Head of caudate nucleus (tissue), 42 donors: ENCODE data around the gene POLR2E.

ENCODE experiments used
- DNase-seq, 42 donors: peaks; one replicate each; pipeline versions ENCODE4 v3.0.0 to v3.0.0-alpha.2; 2020 to 2021; ENCODE audit warnings: mixed read lengths in 7 of 42
- intact Hi-C: fragments of 100-400 bp; cut with DNase I; formaldehyde crosslinking; loops from one replicate; pipeline ENCODE4 v1.15.0; 2022

The POLR2E gene

DNA sequence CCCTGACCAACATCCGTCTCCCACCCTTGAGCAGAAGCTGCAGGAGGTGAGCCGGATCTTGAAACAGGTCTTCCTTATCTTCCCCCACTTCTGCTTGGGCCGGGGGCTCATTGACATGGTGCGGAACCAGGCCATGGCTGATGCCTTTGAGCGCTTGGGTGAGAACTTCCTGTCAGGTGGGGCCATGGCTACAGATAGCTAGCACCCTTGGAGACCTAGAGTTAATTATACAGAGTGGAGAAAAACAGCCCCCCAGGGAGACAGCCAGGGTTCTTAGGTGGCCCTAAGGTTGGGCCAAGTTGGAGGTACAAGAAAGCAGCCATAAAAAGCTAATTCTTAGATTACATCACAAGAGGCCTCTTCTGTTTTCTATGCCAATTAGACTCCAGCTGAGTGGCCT lies 37.1 kb downstream of the POLR2E start:
- intact Hi-C loops, result no loop called here
- no peak for DNase-seq

DNA sequence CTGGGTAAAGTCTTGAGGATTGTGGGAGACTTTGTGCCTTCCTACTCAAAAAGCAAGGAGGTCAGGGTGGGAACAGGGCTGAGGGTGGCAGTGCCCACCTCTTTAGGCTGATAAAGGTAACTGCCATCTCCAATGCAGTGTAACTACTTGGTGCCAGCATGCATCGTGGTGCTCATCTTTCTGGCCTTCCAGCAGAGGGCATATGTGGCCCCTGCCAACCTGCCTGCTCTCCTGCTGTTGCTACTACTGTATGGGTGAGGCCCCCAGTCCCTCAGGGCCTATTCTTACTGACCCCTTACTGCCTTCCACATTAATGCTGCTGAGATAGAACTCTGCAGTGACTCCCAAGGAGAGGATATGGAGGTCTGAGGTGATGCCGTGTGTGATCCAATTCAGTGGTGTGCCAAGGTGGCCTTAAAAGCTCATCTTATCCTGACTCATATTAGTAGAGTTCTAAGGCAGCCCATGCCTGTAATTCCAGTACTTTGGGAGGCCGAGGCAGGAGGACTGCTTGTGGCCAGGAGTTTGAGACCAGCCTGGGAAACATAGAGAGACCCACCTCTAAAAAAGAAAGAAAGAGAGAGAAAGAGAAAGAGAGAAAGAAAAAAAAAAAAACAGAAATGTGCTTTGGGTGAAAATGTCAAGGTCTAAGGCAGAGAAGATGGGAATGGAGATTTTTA lies 37.9 kb downstream of the POLR2E start:
- intact Hi-C loops, result no loop called here
- no peak for DNase-seq

DNA sequence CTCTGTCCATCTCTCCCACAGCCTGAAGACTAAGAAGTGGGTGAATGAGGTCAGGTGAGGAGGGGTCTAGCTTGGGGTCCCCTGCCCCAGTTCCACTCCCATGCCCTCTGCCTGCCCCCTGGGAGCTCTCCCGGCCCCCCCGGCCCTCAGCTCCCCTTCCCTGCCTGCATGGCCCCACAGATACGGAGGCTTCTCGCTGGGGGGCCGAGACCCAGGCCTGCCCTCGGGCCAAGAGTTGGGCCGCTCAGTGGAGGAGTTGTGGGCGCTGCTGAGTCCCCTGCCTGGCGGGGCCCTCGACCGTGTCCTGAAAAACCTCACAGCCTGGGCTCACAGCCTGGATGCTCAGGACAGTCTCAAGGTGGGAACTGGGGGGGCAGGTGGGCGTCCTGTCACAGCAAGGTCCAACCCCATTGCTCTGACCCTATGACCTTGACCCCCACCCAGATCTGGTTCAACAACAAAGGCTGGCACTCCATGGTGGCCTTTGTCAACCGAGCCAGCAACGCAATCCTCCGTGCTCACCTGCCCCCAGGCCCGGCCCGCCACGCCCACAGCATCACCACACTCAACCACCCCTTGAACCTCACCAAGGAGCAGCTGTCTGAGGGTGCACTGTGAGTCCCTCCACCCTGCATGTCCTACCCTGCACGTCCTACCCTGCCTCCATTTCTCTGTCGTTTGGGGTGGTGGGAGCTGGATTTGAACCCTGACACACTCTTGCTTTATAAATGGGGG lies 39.1 kb downstream of the POLR2E start:
- intact Hi-C loops, result no loop called here
- DNase-seq, result no peak

DNA sequence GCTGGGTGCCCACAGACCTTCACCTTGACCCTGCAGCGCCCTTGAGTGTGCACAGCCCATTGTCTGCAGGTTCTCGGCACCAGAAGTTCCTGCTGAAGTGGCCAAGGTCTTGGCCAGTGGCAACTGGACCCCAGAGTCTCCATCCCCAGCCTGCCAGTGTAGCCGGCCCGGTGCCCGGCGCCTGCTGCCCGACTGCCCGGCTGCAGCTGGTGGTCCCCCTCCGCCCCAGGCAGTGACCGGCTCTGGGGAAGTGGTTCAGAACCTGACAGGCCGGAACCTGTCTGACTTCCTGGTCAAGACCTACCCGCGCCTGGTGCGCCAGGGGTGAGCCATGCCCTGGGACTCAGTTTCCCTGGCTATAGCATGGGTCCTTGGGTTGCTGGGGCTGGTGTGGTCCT lies 40.1 kb downstream of the POLR2E start:
- intact Hi-C loops, result no loop called here
- DNase-seq, result no peak

DNA sequence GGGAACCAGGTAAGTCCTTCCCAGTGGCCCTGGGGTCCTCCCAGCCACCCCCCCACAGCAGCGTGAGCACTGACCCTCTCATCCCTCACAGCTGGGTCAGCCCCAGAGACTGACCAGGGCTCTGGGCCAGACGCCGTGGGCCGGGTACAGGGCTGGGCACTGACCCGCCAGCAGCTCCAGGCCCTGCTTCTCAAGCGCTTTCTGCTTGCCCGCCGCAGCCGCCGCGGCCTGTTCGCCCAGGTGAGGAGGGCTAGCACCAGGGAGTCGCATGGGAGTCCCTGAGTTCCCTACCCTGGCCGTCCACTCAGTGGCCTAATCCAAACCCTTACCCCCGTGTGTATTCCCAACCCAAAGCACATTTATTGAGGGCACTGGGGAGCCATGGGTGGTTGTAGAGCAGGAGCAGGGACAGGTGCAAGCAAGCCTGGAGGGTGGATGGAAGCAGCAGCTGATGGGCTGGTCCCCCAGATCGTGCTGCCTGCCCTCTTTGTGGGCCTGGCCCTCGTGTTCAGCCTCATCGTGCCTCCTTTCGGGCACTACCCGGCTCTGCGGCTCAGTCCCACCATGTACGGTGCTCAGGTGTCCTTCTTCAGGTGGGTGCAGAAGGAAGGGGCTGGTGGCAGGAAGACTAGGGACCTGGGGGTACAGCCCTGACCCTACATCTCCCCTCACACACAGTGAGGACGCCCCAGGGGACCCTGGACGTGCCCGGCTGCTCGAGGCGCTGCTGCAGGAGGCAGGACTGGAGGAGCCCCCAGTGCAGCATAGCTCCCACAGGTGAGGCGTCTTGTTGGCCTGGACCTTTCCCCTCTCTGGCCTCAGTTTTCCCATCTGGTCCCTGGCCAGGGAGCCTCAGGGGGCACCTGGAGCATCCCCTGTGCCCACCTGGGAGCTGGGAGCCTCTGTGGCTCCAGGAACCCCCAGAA lies 40.8 kb downstream of the POLR2E start:
- intact Hi-C loops, result no loop called here
- no peak for DNase-seq

DNA sequence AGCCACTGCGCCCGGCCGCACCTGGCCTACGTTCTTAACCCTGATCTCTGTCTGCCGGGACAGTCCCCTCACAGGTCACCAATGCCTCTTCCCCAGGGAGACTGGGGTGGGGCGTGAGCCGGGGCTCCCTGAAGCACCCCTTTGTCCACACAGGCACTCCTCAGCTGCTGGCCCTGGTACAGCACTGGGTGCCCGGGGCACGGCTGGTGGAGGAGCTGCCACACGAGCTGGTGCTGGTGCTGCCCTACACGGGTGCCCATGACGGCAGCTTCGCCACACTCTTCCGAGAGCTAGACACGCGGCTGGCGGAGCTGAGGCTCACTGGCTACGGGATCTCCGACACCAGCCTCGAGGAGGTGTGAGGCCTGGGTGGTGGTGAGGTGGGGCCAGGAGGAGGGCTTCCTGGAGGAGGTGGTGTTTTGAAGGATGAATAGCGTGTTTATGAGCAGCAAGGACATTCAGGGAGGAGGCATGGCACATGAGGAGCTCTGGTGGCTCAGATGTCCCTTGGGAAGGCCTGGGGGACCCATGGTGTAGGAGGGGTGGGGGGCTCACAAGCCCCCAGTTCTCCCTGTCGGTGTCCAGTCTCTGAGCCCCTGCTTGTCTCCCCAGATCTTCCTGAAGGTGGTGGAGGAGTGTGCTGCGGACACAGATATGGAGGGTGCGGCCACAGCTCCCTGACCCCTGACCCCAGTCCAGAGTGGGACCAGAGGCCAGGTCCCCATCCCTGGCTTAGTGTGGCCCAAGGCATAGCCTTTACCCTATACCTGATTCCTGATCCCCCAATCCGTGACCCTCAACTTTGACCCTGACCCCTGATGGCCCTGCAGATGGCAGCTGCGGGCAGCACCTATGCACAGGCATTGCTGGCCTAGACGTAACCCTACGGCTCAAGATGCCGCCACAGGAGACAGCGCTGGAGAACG lies 41.7 kb downstream of the POLR2E start:
- DNase-seq, result no peak
- intact Hi-C loops, result no loop called here

DNA sequence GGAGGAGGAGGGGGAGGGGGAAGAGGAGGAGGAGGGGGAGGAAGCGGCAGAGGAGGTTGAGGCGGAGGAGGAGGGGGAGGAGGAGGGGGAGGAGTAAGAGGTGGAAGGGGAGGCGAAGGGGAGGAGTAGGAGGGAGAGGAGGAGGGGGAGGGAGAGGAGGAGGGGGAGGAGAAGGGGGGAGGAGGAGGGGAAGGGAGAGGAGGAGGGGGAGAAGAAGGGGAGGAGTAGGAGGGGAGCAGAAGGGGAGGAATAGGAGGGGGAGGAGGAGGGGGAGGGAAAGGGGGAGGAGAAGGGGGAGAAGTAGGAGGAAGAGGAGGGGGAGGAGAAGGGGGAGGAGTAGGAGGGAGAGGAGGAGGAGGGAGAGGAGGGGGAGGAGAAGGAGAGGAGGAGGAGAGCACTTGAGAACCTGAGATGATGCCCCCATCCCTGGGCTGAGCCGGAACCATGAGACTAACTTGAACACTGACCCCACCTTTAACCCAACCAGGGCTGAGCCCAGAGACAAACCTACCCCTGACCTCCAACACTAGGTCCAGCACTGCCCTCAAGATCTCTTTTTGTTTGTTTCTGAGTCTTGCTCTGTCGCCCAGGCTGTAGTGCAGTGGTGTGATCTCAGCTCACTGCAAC lies 42.7 kb downstream of the POLR2E start:
- intact Hi-C loops, result no loop called here
- no peak for DNase-seq

DNA sequence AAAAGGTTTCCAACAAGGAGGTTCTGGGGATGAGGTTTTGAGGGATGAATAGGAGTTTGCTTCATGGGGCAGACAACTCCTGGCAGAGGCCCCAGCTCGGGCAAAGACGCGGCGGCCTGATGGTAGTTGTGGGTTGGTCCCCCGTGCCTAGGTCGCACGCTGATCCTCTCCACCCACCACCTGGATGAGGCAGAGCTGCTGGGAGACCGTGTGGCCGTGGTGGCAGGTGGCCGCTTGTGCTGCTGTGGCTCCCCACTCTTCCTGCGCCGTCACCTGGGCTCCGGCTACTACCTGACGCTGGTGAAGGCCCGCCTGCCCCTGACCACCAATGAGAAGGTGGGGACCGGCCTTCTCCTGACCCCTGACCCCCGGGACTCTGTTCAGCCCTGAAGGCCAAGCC lies 43.4 kb downstream of the POLR2E start:
- no peak for DNase-seq
- intact Hi-C loops, result no loop called here

DNA sequence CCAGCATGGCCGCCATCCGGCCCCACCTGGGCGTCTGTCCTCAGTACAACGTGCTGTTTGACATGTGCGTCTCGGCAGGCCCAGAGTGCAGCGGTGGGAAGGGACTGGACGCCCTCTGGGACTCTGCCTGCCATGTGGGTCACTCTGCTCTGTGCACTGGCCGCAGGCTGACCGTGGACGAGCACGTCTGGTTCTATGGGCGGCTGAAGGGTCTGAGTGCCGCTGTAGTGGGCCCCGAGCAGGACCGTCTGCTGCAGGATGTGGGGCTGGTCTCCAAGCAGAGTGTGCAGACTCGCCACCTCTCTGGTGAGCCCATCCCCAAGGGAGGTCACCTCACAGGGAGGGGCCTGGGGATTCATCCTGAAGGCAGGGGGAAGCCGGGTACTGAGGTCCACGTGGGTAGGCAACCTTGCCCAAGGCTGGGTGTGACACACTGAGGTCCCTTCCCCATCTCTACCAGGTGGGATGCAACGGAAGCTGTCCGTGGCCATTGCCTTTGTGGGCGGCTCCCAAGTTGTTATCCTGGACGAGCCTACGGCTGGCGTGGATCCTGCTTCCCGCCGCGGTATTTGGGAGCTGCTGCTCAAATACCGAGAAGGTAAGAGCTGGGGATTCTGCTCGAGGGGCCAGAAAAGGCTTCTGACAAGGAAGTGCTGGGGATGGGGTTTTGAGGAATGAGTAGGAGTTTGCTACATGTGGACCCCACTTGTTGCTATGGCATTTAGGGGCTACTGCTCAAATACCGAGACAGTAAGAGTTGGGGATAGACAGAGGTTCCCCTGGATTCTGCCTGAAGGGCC lies 44.0 kb downstream of the POLR2E start:
- DNase-seq, result no peak
- intact Hi-C loops, result no loop called here

DNA sequence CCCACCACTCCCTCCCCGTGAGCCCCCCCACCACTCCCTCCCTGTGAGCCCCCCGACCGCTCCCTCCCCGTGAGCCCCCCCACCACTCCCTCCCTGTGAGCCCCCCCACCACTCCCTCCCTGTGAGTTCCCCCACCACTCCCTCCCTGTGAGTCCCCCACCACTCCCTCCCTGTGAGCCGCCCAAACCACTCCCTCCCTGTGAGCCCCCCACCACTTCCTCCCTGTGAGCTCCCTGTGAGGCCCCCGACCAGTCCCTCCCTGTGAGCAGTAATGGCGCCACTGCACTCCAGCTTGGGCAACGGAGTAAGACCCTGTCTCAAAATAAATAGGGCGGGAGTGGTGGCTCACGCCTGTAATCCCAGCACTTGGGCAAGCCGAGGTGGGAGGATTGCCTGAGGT lies 45.4 kb downstream of the POLR2E start:
- intact Hi-C loops, result no loop called here
- DNase-seq, result no peak

DNA sequence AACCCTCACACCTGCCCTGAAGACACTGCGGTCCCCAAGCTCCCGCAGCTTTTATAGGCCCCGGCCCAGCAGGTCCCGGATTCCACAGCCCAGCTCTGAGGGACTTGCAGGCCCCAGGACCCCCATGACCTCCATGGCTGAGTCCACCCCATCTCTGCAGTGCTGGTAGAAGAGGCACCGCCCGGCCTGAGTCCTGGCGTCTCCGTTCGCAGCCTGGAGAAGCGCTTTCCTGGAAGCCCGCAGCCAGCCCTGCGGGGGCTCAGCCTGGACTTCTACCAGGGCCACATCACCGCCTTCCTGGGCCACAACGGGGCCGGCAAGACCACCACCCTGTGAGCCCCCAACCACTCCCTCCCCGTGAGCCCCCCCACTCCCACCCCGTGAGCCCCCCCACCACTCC lies 46.1 kb downstream of the POLR2E start:
- intact Hi-C loops, result no loop called here

DNA sequence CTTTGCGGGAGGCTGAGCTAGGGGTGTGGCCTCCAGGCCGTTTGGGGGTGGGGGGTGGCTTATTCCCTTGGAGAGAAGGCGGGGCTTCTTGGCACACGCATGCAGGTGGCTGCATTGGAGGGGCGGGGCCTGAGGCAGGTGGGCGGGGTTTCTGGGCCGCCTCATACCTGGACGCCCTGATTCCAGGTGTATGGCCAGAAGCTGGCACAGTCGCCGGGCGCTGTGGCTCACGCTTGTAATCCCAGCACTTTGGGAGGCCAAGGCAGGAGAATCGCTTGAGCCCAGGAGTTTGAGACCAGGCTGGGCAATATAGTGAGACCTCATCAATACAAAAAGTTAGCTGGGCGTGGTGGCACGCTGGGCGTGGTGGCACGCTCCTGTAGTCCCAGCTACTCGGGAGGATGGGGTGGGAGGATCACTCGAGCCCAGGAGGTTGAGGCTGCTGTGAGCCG lies 47.5 kb downstream of the POLR2E start:
- intact Hi-C loops, result no loop called here
- no peak for DNase-seq

More for the DNA sequence above, 46.1 kb downstream of the POLR2E start:
- no peak for DNase-seq

DNA sequence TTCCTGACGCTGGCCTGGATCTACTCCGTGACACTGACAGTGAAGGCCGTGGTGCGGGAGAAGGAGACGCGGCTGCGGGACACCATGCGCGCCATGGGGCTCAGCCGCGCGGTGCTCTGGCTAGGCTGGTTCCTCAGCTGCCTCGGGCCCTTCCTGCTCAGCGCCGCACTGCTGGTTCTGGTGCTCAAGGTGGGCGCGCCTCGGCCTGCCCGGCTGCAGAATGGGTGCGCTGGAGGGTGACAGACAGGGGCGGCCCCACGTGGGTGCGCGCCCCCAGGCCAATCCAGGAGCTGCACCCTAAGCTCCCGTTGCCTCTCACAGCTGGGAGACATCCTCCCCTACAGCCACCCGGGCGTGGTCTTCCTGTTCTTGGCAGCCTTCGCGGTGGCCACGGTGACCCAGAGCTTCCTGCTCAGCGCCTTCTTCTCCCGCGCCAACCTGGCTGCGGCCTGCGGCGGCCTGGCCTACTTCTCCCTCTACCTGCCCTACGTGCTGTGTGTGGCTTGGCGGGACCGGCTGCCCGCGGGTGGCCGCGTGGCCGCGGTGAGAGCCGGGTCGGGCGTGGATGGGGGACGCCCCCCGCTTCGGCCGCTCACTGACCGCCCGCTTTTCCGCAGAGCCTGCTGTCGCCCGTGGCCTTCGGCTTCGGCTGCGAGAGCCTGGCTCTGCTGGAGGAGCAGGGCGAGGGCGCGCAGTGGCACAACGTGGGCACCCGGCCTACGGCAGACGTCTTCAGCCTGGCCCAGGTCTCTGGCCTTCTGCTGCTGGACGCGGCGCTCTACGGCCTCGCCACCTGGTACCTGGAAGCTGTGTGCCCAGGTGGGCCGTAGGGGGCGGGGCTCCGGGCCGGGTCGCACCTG lies 48.1 kb downstream of the POLR2E start:
- intact Hi-C loops, result no loop called here
- no peak for DNase-seq

DNA sequence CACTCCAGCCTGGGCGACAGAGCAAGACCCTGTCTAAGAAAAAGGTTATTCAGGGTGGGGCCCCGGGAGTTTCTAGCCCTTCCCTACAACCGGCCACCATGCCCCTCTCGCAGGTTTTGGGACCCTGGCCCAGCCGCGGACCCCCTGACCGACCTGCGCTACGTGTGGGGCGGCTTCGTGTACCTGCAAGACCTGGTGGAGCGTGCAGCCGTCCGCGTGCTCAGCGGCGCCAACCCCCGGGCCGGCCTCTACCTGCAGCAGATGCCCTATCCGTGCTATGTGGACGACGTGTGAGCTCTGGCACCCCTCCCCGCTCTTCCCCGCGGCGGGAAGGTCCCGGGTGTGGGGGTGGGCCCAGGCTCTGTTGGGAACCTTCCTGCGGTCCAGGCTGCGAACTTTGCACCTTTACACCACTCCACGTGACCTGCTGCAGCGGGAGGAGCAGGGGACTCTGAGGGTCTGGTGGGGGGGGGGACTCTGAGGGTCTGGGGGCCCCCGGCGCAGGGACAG lies 49.0 kb downstream of the POLR2E start:
- intact Hi-C loops, result no loop called here
- DNase-seq, result no peak

DNA sequence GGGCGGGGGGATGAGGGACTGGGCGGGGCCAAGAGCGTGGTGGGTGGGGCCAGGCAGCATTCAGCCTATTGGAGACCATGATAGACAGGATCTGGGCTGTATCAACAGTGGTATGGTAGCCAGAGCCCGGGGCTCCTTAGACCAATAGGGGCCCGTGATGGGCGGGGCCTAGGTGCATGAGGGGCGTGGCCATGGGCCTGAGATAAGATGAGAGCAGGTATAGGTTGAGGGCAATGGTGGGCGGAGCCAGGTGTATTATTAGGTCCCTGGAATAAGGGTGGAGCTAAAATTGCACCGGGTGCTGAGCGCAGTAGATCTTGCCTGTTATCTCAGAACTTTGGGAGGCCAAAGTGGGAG lies 50.0 kb downstream of the POLR2E start:
- intact Hi-C loops, result no loop called here
- DNase-seq, result no peak

DNA sequence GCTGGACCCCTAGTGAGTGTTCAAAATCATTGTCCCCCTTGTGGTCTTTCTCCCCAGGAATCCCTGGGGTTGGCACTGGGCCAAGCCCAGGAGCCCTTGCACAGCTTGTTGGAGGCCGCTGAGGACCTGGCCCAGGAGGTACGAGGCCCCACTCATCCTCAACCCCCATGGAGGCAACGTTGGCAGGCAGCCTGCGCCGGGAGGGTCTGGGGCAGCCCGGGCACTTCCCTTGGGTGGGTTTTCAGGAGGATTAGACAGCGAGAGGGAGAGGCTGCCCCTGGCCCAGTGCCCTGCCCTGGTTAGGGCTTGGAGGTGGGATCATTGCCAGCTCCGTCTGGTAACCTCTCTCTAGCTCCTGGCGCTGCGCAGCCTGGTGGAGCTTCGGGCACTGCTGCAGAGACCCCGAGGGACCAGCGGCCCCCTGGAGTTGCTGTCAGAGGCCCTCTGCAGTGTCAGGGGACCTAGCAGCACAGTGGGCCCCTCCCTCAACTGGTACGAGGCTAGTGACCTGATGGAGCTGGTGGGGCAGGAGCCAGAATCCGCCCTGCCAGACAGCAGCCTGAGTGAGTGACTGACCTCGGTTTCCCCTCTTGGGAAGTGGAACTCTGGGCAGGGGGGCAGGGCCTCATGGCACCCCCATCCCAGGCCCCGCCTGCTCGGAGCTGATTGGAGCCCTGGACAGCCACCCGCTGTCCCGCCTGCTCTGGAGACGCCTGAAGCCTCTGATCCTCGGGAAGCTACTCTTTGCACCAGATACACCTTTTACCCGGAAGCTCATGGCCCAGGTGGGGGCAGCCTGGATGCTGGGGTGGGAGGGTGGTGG lies 52.3 kb downstream of the POLR2E start:
- DNase-seq, result no peak
- intact Hi-C loops, result no loop called here
